Dedifferentiated amniotic fluid mesenchymal stem cell (primary cell): ENCODE measurements around the gene STIM2.

ENCODE experiments used
- DNase-seq: peaks from one replicate; pipeline ENCODE4 v3.0.0-alpha.2; 2016; ENCODE audit errors: extremely low spot score

Gene STIM2

DNA sequence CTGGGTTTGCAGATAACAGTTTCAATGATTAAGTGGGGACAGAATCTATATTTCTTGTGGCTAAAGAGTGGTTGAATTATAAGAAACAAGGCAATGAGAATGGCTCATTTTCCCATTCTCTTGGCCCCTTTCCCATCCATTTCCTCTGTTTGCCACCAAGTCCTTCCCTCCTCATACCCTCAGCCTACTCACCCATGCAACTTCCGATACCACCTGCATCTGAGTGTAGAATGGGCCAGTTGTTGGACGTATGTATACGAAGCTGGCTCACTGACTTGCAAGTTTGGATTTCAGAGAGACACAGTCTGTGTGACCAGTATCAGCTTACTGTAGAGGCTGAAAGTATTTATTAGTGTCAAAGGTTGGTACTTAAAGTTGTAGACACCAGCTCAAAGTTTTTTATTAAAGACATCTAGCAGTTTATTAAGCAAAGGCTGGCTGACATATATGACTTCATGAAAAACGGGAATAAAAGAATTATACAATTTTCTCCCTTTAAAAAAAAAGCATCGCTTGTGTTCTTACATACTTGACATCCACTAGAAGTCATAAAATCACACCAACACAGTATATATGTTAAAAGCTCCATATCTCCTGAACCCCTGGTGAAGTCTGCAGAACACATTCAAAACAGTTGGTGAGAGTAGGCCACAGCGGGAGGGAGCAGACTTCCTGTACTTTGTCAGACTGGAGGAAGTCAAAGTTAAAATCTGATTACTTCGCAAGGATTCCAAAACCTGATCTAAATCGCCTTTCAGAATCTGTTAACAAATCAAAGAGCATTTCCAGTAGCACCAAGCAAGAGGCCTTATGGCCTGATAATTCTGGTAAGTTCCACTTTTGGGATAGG is 22.4 kb upstream of the STIM2 start:
- DNase-seq = no peak

DNA sequence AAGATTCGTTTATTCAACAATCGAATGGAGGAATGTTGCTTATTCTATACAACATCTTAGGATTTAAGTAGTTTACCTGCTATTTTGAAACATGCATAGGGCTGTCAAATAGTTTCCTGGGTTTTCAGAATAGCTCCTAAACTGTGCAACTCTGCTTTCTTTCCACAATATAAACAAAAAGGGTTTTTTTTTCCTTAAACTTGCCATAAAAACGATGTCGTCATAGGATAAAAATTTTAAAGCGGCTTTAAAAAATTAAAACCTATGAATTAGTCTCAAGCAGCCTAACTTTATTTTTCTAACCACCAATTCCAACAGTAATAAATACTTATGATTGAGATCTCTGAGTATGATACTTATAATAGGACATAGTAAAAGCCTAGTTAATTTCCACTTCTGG is 21.6 kb upstream of the STIM2 start:
- no peak for DNase-seq

DNA sequence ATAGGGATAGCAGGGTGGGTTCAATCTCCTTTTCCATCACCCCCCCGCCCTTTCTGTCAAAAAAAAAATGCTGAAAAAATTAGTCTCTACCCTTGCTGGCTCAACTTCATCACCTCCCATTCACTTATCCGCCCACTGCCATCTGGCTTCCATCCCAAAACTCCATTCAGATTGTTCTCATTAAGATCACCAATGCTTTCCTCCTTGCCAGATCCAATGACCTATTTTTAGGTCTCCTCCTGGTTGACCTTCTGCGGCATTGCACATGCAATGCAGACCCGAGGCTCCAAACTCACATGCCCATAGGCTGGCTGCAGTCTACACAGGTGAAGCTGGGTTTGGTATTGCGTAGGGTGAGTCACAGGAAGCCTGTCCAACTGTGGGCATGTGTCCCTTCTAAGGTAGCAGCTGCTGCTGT is 21.1 kb upstream of the STIM2 start:
- DNase-seq = no peak

DNA sequence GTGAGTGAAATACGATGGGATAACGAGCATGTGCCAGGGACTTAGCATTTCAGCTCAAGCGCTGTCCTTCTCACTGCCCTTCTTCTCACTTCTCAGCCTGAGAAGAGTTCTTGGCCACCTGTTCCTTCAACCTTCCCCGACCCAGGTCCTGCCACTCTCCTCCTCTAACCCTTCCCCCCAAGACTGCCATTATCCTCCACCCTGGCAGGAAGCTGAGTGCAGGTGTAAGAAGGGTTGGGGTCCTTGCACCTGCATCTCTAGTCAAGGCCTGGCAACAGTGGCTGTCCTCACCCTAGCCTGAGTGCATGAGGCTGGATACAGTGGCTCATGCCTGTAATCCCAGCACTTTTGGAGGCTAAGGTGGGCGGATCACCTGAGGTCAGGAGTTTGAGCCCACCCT is 19.9 kb upstream of the STIM2 start:
- no peak for DNase-seq

- DNase-seq = no peak
Observed at GRCh38 chr4:26842911-26843310, 17.7 kb upstream of the STIM2 start.

GRCh38 chr4:26850528-26850927 is 10.1 kb upstream of the STIM2 start:
- no peak for DNase-seq

DNA sequence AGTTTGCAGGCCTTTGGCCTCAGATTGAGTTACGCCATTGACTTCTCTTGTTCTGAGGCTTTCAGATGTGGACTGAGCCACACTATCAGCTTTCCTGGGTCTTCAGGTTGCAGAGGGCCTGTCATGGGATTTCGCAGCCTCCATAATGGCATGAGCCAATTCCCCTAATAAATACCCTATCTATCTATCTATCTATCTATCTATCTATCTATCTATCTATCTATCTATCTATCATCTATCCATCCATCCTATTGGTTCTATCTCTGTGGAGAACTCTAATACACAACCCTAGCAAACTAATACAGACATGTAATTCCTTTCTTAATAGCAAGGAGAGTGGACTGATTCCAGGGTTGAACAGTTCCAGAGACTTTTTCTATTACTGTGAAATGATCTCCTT is 9.5 kb upstream of the STIM2 start:
- DNase-seq = no peak

- DNase-seq = no peak
Observed at GRCh38 chr4:26854701-26855100, 5.9 kb upstream of the STIM2 start.

DNA sequence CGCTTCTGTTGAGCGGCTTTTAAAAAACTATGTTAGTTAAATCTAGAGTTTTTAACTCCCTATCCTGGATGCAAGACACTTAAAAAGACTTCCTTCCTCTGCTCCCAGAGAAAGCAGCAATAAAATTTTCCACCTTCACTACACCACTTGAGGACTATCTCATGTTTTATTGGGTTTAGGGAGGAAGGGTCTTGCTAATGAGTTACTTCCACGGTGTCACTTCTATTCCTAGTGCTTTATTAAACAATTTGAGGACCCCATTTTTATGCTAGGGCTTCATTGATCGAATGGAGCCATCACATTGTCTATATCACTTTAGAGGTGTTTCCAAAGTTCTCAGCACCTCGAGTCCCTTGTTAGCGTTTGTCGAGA is 3.7 kb upstream of the STIM2 start:
- no peak for DNase-seq

DNA sequence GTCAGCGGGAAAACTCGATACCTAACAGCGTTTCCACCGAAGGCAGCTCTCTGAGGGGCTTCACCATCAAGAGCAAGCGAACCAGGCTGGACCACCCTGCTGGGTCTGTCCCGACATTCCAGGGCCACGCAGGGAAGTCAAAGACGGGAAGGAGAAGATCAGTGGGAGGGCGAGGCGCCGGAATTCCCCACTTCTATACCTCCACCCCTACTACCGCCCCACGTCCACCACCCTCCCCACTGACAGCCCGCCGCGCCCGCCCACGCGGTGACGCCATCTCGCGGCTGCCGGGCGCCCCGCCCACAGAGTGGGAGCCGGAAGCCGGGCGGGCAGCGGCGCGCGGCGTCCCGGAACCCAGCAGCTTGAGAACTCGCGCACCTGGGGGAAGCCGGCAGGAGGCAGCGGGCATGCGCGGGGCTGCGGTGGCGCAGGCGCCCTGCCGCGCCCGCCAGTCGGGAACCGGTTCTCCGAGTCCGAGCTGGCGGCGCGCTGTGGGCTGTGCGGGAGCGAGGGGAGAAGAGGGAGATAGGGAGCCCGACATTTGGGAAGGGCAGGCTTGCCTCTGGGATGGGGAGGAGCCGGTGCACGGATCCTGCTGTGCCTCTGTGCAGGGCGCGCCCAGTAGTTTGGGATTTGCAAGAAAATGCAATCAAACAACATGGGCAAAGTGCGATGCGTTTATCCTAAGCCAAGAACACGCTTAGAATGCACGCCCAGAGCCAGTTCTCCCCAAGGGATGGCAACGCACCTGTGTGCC is 3.2 kb upstream of the STIM2 start:
- DNase-seq = peak; percentile 58

DNA sequence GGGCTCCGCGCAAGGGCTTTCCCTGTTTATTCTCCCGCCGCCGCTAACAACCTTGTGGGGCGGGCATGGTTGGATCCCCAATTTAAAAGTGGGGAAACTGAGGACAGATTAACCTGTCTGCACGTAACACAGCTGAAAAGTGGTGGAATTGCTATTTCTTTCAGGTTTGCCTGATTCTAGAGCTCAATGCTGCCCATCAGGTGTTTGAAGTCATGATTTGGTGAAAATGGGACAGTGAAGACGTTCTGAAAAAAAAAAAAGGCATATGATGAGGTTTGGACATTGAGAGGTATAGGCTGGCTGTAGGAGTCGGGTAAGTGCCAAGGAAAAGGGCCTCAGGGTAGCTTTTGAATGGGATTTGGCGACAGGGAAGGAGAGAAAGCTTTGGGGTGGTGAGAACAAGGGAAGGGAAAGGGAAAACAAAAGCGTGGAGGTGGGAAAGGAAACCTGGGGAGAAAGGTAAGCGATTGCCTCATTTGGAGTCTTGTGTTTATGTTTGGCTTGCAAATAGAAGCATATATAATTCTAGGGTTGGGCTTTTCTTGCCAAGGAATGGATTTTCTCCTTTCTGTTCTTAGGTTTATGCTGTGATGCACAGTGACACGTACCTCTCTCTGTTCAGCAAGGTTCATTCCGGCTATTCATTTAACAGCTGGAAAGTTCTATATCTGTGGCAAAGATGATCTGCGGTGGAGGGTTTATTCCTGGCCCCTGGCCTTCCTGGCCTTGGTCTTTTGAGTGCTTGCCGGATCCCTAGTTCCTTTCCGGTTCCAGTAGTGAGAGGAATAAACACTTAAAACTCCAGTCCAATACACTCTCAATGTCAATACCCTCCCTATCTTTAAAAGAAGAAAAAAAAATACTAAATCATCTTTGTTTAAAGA is 2.4 kb upstream of the STIM2 start:
- no peak for DNase-seq

GRCh38 chr4:26858947-26859401 is 1.7 kb upstream of the STIM2 start:
- DNase-seq = no peak

DNA sequence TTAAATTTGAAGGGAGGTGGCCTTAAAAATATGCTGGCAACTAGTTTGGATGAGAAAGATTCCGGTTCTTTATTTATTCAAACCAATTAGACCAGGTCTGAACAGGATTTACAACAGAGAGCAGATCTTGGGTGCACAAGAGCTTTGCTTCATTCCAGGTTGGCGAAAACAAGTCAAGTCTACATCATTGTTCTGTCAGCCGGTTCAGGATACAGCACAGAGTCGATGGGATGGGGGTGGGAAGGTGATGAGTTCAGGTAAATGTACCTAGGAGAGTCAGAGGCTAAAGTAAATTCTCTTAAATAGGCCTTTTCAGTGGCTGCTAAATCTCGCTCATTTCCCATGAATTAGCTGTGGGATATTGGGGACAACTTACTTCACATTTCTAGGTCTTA is 882 bp upstream of the STIM2 start:
- no peak for DNase-seq

- DNase-seq = peak; percentile 28
Observed at GRCh38 chr4:26860922-26861433, 337 bp downstream of the STIM2 start.

- DNase-seq = peak; percentile 55
Observed at GRCh38 chr4:26861434-26862186, 969 bp downstream of the STIM2 start.

DNA sequence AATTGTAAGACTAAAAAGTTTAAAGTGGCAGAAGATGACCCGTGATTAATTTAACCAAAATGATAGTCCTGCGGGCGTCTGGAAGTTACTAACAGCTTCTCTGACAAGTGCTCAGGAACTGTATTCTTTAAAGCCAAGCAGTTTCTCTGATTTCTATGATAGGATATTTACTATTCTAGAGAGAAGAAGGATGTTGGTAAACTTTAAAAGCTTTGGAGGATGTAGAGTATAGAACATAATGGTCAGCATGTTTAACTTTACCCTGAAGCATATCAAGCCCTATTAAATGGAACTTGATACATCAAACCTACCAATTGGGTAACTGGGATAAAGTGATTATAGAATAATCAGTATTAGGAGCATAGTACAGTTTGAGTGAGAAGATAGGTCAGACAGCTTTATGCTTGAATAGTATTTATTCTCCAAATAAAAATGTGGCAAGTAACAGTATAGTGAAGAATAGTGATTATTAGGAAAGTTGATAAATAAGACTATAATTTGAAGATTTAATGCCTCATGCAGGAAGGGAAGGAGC is 1.8 kb downstream of the STIM2 start:
- no peak for DNase-seq

GRCh38 chr4:26863512-26863911 is 2.9 kb downstream of the STIM2 start:
- no peak for DNase-seq

- DNase-seq = no peak
Observed at GRCh38 chr4:26864899-26865298, 4.3 kb downstream of the STIM2 start.

- no peak for DNase-seq
Observed at GRCh38 chr4:26866203-26866602, 5.6 kb downstream of the STIM2 start.

GRCh38 chr4:26866781-26867180 is 6.1 kb downstream of the STIM2 start:
- no peak for DNase-seq
